Panc1 (cell line): ENCODE results near the gene CELF2.

Experiments used
- CTCF ChIP-seq: fragments of 450-650 bp; IDR thresholded peaks from 2 replicates; pipeline ENCODE4 v1.5.1; 2017; ENCODE audit warnings: mild to moderate bottlenecking
- TCF7L2 ChIP-seq: IDR thresholded peaks from 2 replicates; pipeline ENCODE4 v1.6.1; 2011; ENCODE audit warnings: mild to moderate bottlenecking, low read depth, low read length, inconsistent platforms

- TF ChIP-seq TCF7L2 (no peak), CTCF (no peak)
Observed at GRCh38 chr10:11344550-11344949, 326.9 kb downstream of the CELF2 start.
